KMS-11 (cell line): ENCODE data around the gene GASK1A.

Source experiments
- H2AFZ ChIP-seq: fragments of 200-600 bp; sonication (generic); 2 replicates; pipeline ENCODE4 v1.6.1; 2016; ENCODE audit warnings: antibody characterized with exemption, mixed run types, low read depth
- H3K27ac ChIP-seq: fragments of 200-600 bp; sonication (generic); 2 replicates; pipeline ENCODE4 v1.6.1; 2016; ENCODE audit warnings: mild to moderate bottlenecking, mixed run types
- H3K27me3 ChIP-seq: fragments of 200-600 bp; sonication (generic); 2 replicates; pipeline ENCODE4 v1.6.1; 2017; ENCODE audit warnings: mild to moderate bottlenecking, low read depth, mixed run types, moderate library complexity; ENCODE audit not compliant: insufficient read depth
- H3K36me3 ChIP-seq: fragments of 200-600 bp; sonication (generic); 2 replicates; pipeline ENCODE4 v1.6.1; 2017; ENCODE audit warnings: mild to moderate bottlenecking, mixed run types; ENCODE audit not compliant: insufficient read depth
- H3K4me1 ChIP-seq: fragments of 200-600 bp; sonication (generic); 2 replicates; pipeline ENCODE4 v1.6.1; 2016; ENCODE audit warnings: mild to moderate bottlenecking, low read depth, mixed run types; ENCODE audit not compliant: poor library complexity, severe bottlenecking
- H3K4me2 ChIP-seq: fragments of 200-600 bp; sonication (generic); 2 replicates; pipeline ENCODE4 v1.7.0; 2016; ENCODE audit warnings: mild to moderate bottlenecking, mixed run types
- H3K4me3 ChIP-seq: fragments of 200-600 bp; sonication (generic); IDR thresholded peaks from 2 replicates; pipeline ENCODE4 v1.6.1; 2017; ENCODE audit warnings: low read depth, low read length, mixed read lengths; ENCODE audit not compliant: insufficient read depth
- H3K79me2 ChIP-seq: fragments of 200-600 bp; sonication (generic); 2 replicates; pipeline ENCODE4 v1.6.1; 2016; ENCODE audit warnings: low read depth, mixed run types; ENCODE audit not compliant: insufficient read depth
- H3K9ac ChIP-seq: fragments of 200-600 bp; sonication (generic); 2 replicates; pipeline ENCODE4 v1.6.1; 2016; ENCODE audit warnings: mild to moderate bottlenecking, mixed run types
- H4K20me1 ChIP-seq: fragments of 200-600 bp; sonication (generic); 2 replicates; pipeline ENCODE4 v1.6.1; 2016; ENCODE audit warnings: mild to moderate bottlenecking, mixed run types; ENCODE audit not compliant: insufficient read depth
- CTCF ChIP-seq: fragments of 200-600 bp; sonication (generic); conservative IDR thresholded peaks from 2 replicates; pipeline ENCODE4 v1.6.1; 2017; ENCODE audit warnings: low read depth, mild to moderate bottlenecking, antibody characterized with exemption, low read length, moderate library complexity, mixed read lengths

The GASK1A gene

GRCh38 chr3:43030162-43030935 lies 51.2 kb downstream of the GASK1A start:
- no peak overlapping the region for H3K4me3 ChIP-seq
- no peaks in the 10 kb centered on the region for H3K27me3 ChIP-seq
- H3K79me2 ChIP-seq, result no peaks in the 10 kb centered on the region
- H2AFZ ChIP-seq, result no peak overlapping the region
- H3K4me2 ChIP-seq, result no peak overlapping the region
- no peaks in the 10 kb centered on the region for H4K20me1 ChIP-seq
- H3K36me3 ChIP-seq, result no peaks in the 10 kb centered on the region
- no peak overlapping the region for H3K27ac ChIP-seq
- H3K9ac ChIP-seq, result no peak overlapping the region
- no peak for TF ChIP-seq CTCF
- H3K4me1 ChIP-seq, result no peaks in the 10 kb centered on the region

- no peak overlapping the region for H3K27ac ChIP-seq
- no peak for TF ChIP-seq CTCF
- H4K20me1 ChIP-seq, result no peaks in the 10 kb centered on the region
- H3K9ac ChIP-seq, result no peak overlapping the region
- H3K36me3 ChIP-seq, result no peaks in the 10 kb centered on the region
- H2AFZ ChIP-seq, result no peak overlapping the region
- no peaks in the 10 kb centered on the region for H3K79me2 ChIP-seq
- no peaks in the 10 kb centered on the region for H3K27me3 ChIP-seq
- H3K4me3 ChIP-seq, result no peak overlapping the region
- H3K4me2 ChIP-seq, result no peak overlapping the region
- H3K4me1 ChIP-seq, result no peaks in the 10 kb centered on the region
Observed at GRCh38 chr3:43031485-43031884, 52.4 kb downstream of the GASK1A start.

- Histone ChIP-seq H3K27ac (no peak overlapping the region), H2AFZ (no peak overlapping the region), H3K79me2 (no peaks in the 10 kb centered on the region), H3K27me3 (no peaks in the 10 kb centered on the region), H4K20me1 (no peaks in the 10 kb centered on the region), H3K4me2 (no peak overlapping the region), H3K4me1 (no peaks in the 10 kb centered on the region), H3K4me3 (no peak overlapping the region), H3K36me3 (no peaks in the 10 kb centered on the region), H3K9ac (no peak overlapping the region)
- no peak for TF ChIP-seq CTCF
Observed at GRCh38 chr3:43031889-43032545, 52.9 kb downstream of the GASK1A start.

- H3K9ac ChIP-seq, result no peak overlapping the region
Observed at GRCh38 chr3:43032646-43033628, 53.8 kb downstream of the GASK1A start.

More at GRCh38 chr3:43032646-43033628, 53.8 kb downstream of the GASK1A start:
- Histone ChIP-seq H3K27ac (no peak overlapping the region), H3K4me1 (no peaks in the 10 kb centered on the region), H3K79me2 (no peaks in the 10 kb centered on the region), H3K4me3 (no peak overlapping the region), H2AFZ (no peak overlapping the region), H3K4me2 (no peak overlapping the region), H3K36me3 (no peaks in the 10 kb centered on the region), H3K27me3 (no peaks in the 10 kb centered on the region), H4K20me1 (no peaks in the 10 kb centered on the region)
- no peak for TF ChIP-seq CTCF
